CD4-positive, alpha-beta memory T cell (primary cell): Measurements from ENCODE around the gene ATP6V0E2. TPM values are rescaled to one million over a fixed set of nuclear protein-coding genes. Genes with fewer than 3 reads are reported as not detected.
"Not testable (repeated sequence)": the region's sequence is repeated elsewhere in the genome, so short reads cannot be mapped to it uniquely, and the experiment has no call there.

Experiments used
- CTCF ChIA-PET: fragments of 350-600 bp; sonication (Branson Sonifier 250); formaldehyde crosslinking; loops from one replicate; lab custom pipeline; 2021; ENCODE audit warnings: inconsistent platforms; ENCODE audit not compliant: partially characterized antibody; lab: Charles Lee
- POLR2A ChIA-PET: fragments of 350-600 bp; sonication (Branson Sonifier 250); formaldehyde crosslinking; loops from one replicate; lab custom pipeline; 2021; ENCODE audit not compliant: partially characterized antibody; lab: Charles Lee
- DNase-seq, 5 donors: peaks; one replicate each; pipeline versions ENCODE4 v3.0.0 to v3.0.0-alpha.2; 2020 to 2022; ENCODE audit warnings: mixed read lengths in 1 of 5
- H3K27ac ChIP-seq: one replicate; pipeline ENCODE4 v1.7.0; 2013; ENCODE audit warnings: low read depth, low read length
- H3K27me3 ChIP-seq: 2 replicates; pipeline ENCODE4 v1.7.0; 2013; ENCODE audit warnings: mild to moderate bottlenecking, low read length, moderate library complexity; ENCODE audit not compliant: insufficient read depth
- H3K36me3 ChIP-seq: 2 replicates; pipeline ENCODE4 v1.7.0; 2013; ENCODE audit warnings: mild to moderate bottlenecking, low read length, moderate library complexity; ENCODE audit not compliant: insufficient read depth
- H3K4me1 ChIP-seq: 2 replicates; pipeline ENCODE4 v1.7.0; 2013; ENCODE audit warnings: mild to moderate bottlenecking, low read length, moderate library complexity; ENCODE audit not compliant: insufficient read depth
- H3K4me3 ChIP-seq, 2 donors: one replicate each; pipeline ENCODE4 v1.7.0; 2013; ENCODE audit warnings: low read length in 2 of 2, mild to moderate bottlenecking in 1 of 2
- H3K9me3 ChIP-seq, 2 donors: one replicate each; pipeline ENCODE4 v1.7.0; 2013; ENCODE audit warnings: low read length in 2 of 2, control low read depth in 1 of 2; ENCODE audit not compliant: control insufficient read depth in 1 of 2
- H3K27ac Mint-ChIP-seq, 7 donors: one replicate each; pipeline ENCODE4 v1.8.0; 2020 to 2021; ENCODE audit warnings: mixed read lengths in 7 of 7, mild to moderate bottlenecking in 6 of 7, inconsistent platforms in 3 of 7, moderate library complexity in 3 of 7
- H3K27me3 Mint-ChIP-seq, 2 donors: one replicate each; pipeline ENCODE4 v1.8.0; 2020 to 2021; ENCODE audit warnings: mixed read lengths in 2 of 2
- H3K36me3 Mint-ChIP-seq, 2 donors: one replicate each; pipeline ENCODE4 v1.8.0; 2020 to 2021; ENCODE audit warnings: mixed read lengths in 2 of 2, inconsistent platforms in 1 of 2, mild to moderate bottlenecking in 1 of 2
- H3K4me1 Mint-ChIP-seq, 4 donors: one replicate each; pipeline ENCODE4 v1.8.0; 2020 to 2021; ENCODE audit warnings: mixed read lengths in 4 of 4, mild to moderate bottlenecking in 1 of 4
- H3K4me3 Mint-ChIP-seq, 8 donors: one replicate each; pipeline ENCODE4 v1.8.0; 2020 to 2021; ENCODE audit warnings: mixed read lengths in 8 of 8, mild to moderate bottlenecking in 7 of 8, moderate library complexity in 6 of 8, inconsistent platforms in 3 of 8
- H3K9me3 Mint-ChIP-seq, 8 donors: one replicate each; pipeline ENCODE4 v1.8.0; 2020 to 2021; ENCODE audit warnings: mixed read lengths in 8 of 8, mild to moderate bottlenecking in 5 of 8, inconsistent platforms in 3 of 8, moderate library complexity in 1 of 8
- intact Hi-C: fragments of 100-400 bp; cut with micrococcal nuclease; formaldehyde crosslinking; loops from one replicate; pipeline ENCODE4 v1.15.1; 2023
- polyA plus RNA-seq, 2 donors: library from polyadenylated mRNA; unstranded; fragments of 300-500 nt; fragmentation: Illumina TruSeq; gene quantifications; one replicate each; pipeline ENCODE4 v1.2.3, GENCODE V29; 2021
- total RNA-seq, 2 experiments: library from RNA; stranded (reverse); gene quantifications; one replicate each; pipeline ENCODE4 v1.2.3, GENCODE V29; 2021

Gene ATP6V0E2
- total and polyA plus RNA-seq, 4 experiments from 2014 or later, result 64.6 to 163 (median 105) TPM

- no peaks in the 10 kb centered on the region for H3K9me3 Mint-ChIP-seq
- CTCF ChIA-PET, result interaction anchor here (0.5 to 5.6 kb wide), 3 partner anchors 11 to 79 kb away, joined by 3 to 28 read pairs (median 3); no protein-coding TSS in a partner anchor
- H3K4me3 Mint-ChIP-seq, result no peak overlapping the region
- H3K27me3 ChIP-seq, result no peaks in the 10 kb centered on the region
- H3K4me3 ChIP-seq, result no peak overlapping the region
- H3K27me3 Mint-ChIP-seq, result no peaks in the 10 kb centered on the region
- H3K4me1 ChIP-seq, result peaks cover 13% of the 10 kb centered on the region
- H3K4me1 Mint-ChIP-seq, result peaks cover 6 to 24% (median 15%) of the 10 kb centered on the region in 4 donors
- H3K27ac Mint-ChIP-seq, result peak overlapping the region in 1 of 7 donors; percentile 59
- DNase-seq, result no peak
- POLR2A ChIA-PET, result interaction anchor here (1.2 to 2.0 kb wide), 2 partner anchors 11 to 31 kb away, joined by 4 to 5 read pairs; no protein-coding TSS in a partner anchor
- H3K27ac ChIP-seq, result no peak overlapping the region
- no peaks in the 10 kb centered on the region for H3K36me3 ChIP-seq
- no peaks in the 10 kb centered on the region for H3K9me3 ChIP-seq
- intact Hi-C loops, result no loop called here
- H3K36me3 Mint-ChIP-seq, result peaks cover 22 to 24% of the 10 kb centered on the region in 2 donors
Measured at GRCh38 chr7:149886018-149886415, 12.2 kb downstream of the ATP6V0E2 start.

DNA sequence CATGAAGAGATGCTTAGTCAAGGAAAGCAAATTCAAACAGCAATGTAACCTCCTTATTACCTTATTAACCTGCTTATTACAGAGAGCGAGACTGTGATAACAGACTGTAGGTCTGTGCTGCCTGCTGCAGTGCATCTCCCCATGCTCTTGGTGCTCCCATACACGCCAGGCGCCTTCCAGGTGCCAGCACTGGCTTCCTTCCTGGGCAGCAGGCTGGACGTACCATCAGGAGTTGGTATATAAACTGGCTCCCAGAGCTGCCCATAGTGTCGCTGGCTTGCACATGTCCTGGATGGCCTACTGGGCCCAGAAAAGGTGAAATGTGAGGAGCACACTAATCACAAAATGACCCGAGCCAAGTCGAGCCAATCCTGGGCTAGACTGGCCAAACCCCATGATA, 13.5 kb downstream of the ATP6V0E2 start:
- no peaks in the 10 kb centered on the region for H3K9me3 Mint-ChIP-seq
- Histone ChIP-seq H3K27me3 (no peaks in the 10 kb centered on the region), H3K27ac (no peak overlapping the region), H3K36me3 (no peaks in the 10 kb centered on the region), H3K9me3 (no peaks in the 10 kb centered on the region), H3K4me3 (no peak overlapping the region), H3K4me1 (peaks cover 13% of the 10 kb centered on the region)
- H3K4me3 Mint-ChIP-seq, result no peak overlapping the region
- H3K27me3 Mint-ChIP-seq, result no peaks in the 10 kb centered on the region
- DNase-seq, result no peak
- CTCF ChIA-PET, result no interaction called here
- peaks cover 18 to 22% of the 10 kb centered on the region in 2 donors for H3K36me3 Mint-ChIP-seq
- no peak overlapping the region for H3K27ac Mint-ChIP-seq
- peaks cover 6 to 18% (median 12%) of the 10 kb centered on the region in 4 donors for H3K4me1 Mint-ChIP-seq
- intact Hi-C loops, result no loop called here
- POLR2A ChIA-PET, result no interaction called here

- H3K4me3 ChIP-seq, POLR2A ChIA-PET, H3K36me3 ChIP-seq, H3K27ac ChIP-seq, DNase-seq, H3K27ac Mint-ChIP-seq, CTCF ChIA-PET, H3K4me3 Mint-ChIP-seq, H3K4me1 ChIP-seq, H3K4me1 Mint-ChIP-seq, intact Hi-C loops, H3K27me3 Mint-ChIP-seq, H3K9me3 Mint-ChIP-seq, H3K9me3 ChIP-seq, H3K27me3 ChIP-seq: not testable (repeated sequence)
- peaks cover 8 to 25% of the 10 kb centered on the region in 2 donors for H3K36me3 Mint-ChIP-seq
Measured at GRCh38 chr7:149890715-149891114, 16.9 kb downstream of the ATP6V0E2 start.

DNA sequence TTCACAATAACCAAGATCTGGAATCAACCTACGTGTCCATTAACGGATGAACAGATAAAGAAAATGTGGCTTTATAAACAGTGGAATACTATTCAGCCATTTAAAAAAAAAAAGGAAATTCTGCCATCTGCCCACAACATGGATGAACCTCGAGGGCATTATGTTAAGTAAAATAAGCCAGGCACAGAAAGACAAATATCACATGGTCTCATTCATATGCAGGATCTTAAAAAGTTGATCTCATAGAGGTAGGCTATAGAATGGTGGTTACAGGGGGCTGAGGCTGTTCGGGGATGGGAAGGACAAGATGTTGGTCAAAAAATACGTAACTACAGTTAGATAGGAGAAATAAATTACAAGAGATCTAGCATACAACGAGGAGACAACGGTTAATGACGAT, 21.2 kb downstream of the ATP6V0E2 start:
- H3K9me3 Mint-ChIP-seq, H3K36me3 ChIP-seq, H3K4me3 Mint-ChIP-seq, H3K4me3 ChIP-seq, H3K27ac ChIP-seq, H3K27ac Mint-ChIP-seq, CTCF ChIA-PET, H3K4me1 ChIP-seq, H3K4me1 Mint-ChIP-seq, POLR2A ChIA-PET, DNase-seq, intact Hi-C loops, H3K27me3 ChIP-seq, H3K9me3 ChIP-seq, H3K36me3 Mint-ChIP-seq, H3K27me3 Mint-ChIP-seq: not testable (repeated sequence)

DNA sequence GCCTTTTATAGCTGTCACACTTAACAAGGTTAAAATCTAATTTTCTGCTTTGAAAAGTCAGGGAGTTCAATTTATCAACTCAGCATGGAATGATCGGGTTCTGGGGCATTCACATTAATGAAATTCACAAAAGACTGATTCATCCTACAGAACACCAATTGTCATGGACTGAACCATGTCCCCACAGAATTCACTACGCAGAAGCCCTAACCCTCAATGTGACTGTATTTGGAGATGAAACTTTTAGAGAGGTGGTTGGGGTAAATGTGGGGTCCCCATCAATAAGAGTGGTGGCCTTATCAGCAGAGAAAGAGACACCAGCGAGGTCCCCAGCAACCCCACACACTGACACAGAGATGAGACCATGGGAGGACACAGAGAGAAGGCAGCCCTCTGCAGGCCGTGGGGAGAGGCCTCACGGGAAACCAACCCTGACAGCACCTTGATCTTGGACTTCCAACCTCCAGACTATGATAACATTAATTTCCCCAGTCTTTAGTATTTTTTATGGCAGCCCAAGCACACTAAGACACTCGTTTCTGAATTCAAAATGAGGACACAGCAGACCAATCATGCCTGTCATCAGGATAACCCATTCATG, 34.1 kb downstream of the ATP6V0E2 start:
- H3K36me3 Mint-ChIP-seq, H3K27me3 Mint-ChIP-seq, CTCF ChIA-PET, H3K27ac Mint-ChIP-seq, DNase-seq, H3K36me3 ChIP-seq, intact Hi-C loops, H3K4me3 ChIP-seq, H3K27ac ChIP-seq, POLR2A ChIA-PET, H3K4me3 Mint-ChIP-seq, H3K4me1 Mint-ChIP-seq, H3K9me3 Mint-ChIP-seq, H3K27me3 ChIP-seq, H3K4me1 ChIP-seq, H3K9me3 ChIP-seq: not testable (repeated sequence)

GRCh38 chr7:149910219-149910618, 36.5 kb downstream of the ATP6V0E2 start:
- H3K36me3 ChIP-seq, H3K27me3 ChIP-seq, H3K9me3 ChIP-seq, intact Hi-C loops, H3K4me1 Mint-ChIP-seq, H3K27ac Mint-ChIP-seq, H3K4me1 ChIP-seq, H3K27me3 Mint-ChIP-seq, DNase-seq, H3K9me3 Mint-ChIP-seq, H3K36me3 Mint-ChIP-seq, POLR2A ChIA-PET, CTCF ChIA-PET, H3K4me3 ChIP-seq, H3K4me3 Mint-ChIP-seq, H3K27ac ChIP-seq: not testable (repeated sequence)

- H3K4me1 Mint-ChIP-seq, H3K27me3 Mint-ChIP-seq, H3K27ac ChIP-seq, H3K4me1 ChIP-seq, H3K9me3 Mint-ChIP-seq, POLR2A ChIA-PET, H3K27ac Mint-ChIP-seq, H3K27me3 ChIP-seq, H3K4me3 ChIP-seq, H3K36me3 Mint-ChIP-seq, H3K4me3 Mint-ChIP-seq, H3K9me3 ChIP-seq, H3K36me3 ChIP-seq, intact Hi-C loops, CTCF ChIA-PET, DNase-seq: not testable (repeated sequence)
Measured at GRCh38 chr7:149912126-149912525, 38.4 kb downstream of the ATP6V0E2 start.

DNA sequence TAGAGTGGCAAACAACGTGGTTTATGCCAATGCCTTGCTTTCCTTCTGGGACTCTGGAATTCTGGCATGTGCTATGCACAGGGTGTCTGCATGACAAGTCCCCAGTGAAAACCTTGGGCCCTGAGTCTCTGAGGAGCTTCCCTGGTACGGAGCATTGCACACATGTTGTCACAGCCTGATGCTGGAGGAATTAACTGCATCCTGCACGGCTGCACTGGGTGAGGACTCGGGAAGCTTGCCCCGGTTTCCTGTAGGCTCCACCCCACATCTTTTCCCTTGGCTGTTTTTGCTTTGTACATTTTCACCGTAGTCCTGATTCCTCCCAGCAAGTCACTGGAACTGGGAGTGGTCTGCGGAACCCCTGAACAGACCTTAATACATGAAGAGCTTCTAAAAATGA, 52.6 kb downstream of the ATP6V0E2 start:
- H3K27me3 Mint-ChIP-seq, H3K4me1 ChIP-seq, H3K4me1 Mint-ChIP-seq, H3K9me3 ChIP-seq, POLR2A ChIA-PET, H3K4me3 Mint-ChIP-seq, intact Hi-C loops, H3K4me3 ChIP-seq, H3K27ac Mint-ChIP-seq, H3K36me3 Mint-ChIP-seq, H3K36me3 ChIP-seq, H3K27me3 ChIP-seq, H3K27ac ChIP-seq, CTCF ChIA-PET, DNase-seq, H3K9me3 Mint-ChIP-seq: not testable (repeated sequence)
